SH-SY5Y (cell line): ENCODE data around the gene TMEM232.

Source experiments
- GATA2 ChIP-seq: IDR thresholded peaks from 2 replicates; pipeline ENCODE4 v1.6.1; 2011; ENCODE audit warnings: mild to moderate bottlenecking, low read depth, low read length
- GATA3 ChIP-seq: IDR thresholded peaks from 2 replicates; pipeline ENCODE4 v1.6.1; 2011; ENCODE audit warnings: low read depth, mild to moderate bottlenecking, low read length, moderate library complexity

GRCh38 chr5:110547495-110547894, 179.0 kb downstream of the TMEM232 start:
- no peak for TF ChIP-seq GATA3
- no peak for TF ChIP-seq GATA2
